ENCODE data around the gene COPB2. TPM values are rescaled to one million over a fixed set of nuclear protein-coding genes. Genes with fewer than 3 reads are reported as not detected.

COPB2 gene
- total RNA-seq, 4 donors from 2014 or later = 106 to 202 (median 137) TPM

DNA sequence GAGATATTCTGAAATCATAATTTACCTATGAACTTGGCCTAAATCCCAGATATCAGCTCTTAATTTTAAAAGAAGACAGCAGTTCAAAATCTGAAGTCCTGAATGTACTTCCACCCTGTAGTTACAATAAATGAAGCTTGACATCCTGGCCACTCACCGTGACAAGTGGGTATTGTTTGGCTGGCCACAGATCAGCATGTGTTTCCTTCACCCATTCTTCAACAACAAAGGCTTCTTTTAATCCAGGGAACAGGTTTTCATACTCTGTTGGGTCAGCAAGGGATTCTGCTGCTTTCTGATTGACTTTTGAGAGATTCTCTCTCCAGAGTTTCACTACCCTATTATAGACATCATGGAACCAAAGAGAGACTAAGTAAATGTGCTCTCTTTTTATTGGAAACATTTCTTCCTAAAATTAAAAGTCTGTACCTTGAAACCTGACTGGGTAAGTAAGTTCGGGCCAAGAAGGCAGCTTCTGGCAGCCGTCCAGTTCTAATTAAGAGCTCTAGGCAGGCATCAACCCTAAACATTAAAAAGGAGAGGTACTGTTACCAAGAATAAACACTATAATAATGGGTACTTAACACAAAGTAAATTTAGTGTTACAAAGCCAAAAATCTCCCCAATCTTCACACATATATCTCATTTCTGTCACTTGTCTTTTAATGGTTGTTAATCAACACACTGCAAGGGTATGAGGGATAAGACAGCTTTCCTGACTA, 30.4 kb downstream of the COPB2 start:
- H3K36me3 ChIP-seq = peaks cover 61 to 87% of the 10 kb centered on the region in 2 donors

DNA sequence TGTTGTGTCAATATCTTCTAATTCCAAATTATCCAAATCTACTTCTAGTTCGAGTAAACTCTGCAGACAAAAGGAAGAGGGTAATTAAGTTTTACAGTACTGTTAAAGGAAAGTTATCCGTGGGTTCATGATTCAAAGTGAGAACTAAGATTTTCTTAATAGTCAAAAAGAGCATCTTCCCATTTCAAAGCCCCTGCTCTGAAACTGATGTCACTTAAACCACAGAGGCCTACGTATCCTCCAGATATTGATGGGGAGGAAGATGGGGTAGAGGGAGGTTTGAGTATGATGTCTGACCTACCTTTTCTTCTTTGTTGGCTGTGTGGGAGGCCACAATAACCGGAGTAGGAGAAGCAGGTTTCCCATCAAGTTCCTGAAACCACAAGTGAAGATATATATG, 31.5 kb downstream of the COPB2 start:
- no peak for DNase-seq
- H3K4me3 ChIP-seq (replicated peaks in 1 of 3) = no peak overlapping the region

More for the DNA sequence above, 30.4 kb downstream of the COPB2 start:
- peaks cover 12% of the 10 kb centered on the region in 2 donors for H3K4me1 ChIP-seq
- intact Hi-C loops (cut with DNase I) = no loop called here
- H3K9me3 ChIP-seq = no peaks in the 10 kb centered on the region
- H3K27ac ChIP-seq = peak overlapping the region in 2 of 3 donors; percentile 0 to 70
- H3K27me3 ChIP-seq = no peaks in the 10 kb centered on the region
- no peak overlapping the region for H3K4me3 ChIP-seq (replicated peaks in 1 of 3)
- no peak for TF ChIP-seq POLR2A (IDR thresholded peaks at IDR 0.05)
- TF ChIP-seq, protein P1, sequence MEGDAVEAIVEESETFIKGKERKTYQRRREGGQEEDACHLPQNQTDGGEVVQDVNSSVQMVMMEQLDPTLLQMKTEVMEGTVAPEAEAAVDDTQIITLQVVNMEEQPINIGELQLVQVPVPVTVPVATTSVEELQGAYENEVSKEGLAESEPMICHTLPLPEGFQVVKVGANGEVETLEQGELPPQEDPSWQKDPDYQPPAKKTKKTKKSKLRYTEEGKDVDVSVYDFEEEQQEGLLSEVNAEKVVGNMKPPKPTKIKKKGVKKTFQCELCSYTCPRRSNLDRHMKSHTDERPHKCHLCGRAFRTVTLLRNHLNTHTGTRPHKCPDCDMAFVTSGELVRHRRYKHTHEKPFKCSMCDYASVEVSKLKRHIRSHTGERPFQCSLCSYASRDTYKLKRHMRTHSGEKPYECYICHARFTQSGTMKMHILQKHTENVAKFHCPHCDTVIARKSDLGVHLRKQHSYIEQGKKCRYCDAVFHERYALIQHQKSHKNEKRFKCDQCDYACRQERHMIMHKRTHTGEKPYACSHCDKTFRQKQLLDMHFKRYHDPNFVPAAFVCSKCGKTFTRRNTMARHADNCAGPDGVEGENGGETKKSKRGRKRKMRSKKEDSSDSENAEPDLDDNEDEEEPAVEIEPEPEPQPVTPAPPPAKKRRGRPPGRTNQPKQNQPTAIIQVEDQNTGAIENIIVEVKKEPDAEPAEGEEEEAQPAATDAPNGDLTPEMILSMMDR (IDR thresholded peaks at IDR 0.05) = no peak
- peak; percentile 48 to 55 for DNase-seq
- WGBS, 2 donors = 36 to 49% methylated on average over 3 of the region's 3 CpGs

DNA sequence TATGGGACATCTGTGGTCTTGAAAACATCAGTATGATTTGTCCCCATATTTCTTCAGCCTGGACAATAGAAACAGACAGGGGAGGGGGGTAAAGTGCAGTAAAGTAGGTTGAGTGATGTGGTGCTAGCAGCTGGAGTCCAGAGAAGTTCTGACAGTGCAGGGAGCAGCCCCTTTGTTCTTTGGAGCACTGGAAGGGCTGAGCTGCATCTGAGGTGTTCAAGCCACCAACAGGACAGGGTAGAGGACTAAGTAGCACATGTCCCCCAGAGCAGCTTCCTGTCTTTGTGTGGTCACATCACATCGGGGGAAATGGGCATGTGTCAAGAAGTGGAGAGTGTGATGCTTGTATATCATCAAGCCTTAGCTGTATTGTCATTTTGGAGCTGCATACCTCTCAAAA, 33.6 kb downstream of the COPB2 start:
- intact Hi-C loops (cut with DNase I) = no loop called here
- Histone ChIP-seq H3K4me3 (replicated peaks in 1 of 3) (no peak overlapping the region), H3K4me1 (peaks cover 12% of the 10 kb centered on the region in 2 donors), H3K9me3 (no peaks in the 10 kb centered on the region), H3K36me3 (peaks cover 47 to 81% of the 10 kb centered on the region in 2 donors), H3K27me3 (no peaks in the 10 kb centered on the region), H3K27ac (no peak overlapping the region)
- no peak for TF ChIP-seq POLR2A (IDR thresholded peaks at IDR 0.05)
- TF ChIP-seq, protein P1 (IDR thresholded peaks at IDR 0.05) = no peak
- WGBS, 2 donors = 50 to 53% methylated on average over 1 of the region's 1 CpG
- no peak for DNase-seq

More for the DNA sequence above, 31.5 kb downstream of the COPB2 start:
- no peak for TF ChIP-seq POLR2A (IDR thresholded peaks at IDR 0.05)
- peaks cover 12% of the 10 kb centered on the region in 2 donors for H3K4me1 ChIP-seq
- intact Hi-C loops (cut with DNase I) = no loop called here
- H3K9me3 ChIP-seq = no peaks in the 10 kb centered on the region
- no peaks in the 10 kb centered on the region for H3K27me3 ChIP-seq
- H3K36me3 ChIP-seq = peaks cover 50 to 84% of the 10 kb centered on the region in 2 donors
- peak overlapping the region in 1 of 3 donors; percentile 3 for H3K27ac ChIP-seq
- 91 to 95% methylated on average over 4 of the region's 4 CpGs for WGBS, 2 donors

DNA sequence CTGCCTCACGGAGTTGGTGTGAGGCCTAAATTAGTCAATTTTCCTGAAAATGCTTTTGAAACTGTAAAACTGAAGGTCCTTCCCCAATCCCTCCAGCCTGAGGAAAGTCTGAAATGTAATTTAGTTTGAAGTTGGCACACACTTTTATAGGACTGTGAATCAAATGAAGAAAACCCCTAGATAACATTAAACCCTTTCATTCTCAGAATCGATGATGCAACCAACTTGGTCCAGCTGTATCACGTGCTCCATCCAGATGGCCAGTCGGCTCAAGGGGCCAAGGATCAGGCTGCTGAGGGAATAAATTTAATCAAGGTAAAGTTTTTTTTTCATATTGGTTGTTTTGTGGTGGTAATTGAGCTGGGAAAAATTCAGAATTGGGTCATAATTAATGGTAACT, 34.0 kb downstream of the COPB2 start:
- no peaks in the 10 kb centered on the region for H3K27me3 ChIP-seq
- H3K27ac ChIP-seq = no peak overlapping the region
- H3K4me3 ChIP-seq (replicated peaks in 1 of 3) = no peak overlapping the region
- no peak for DNase-seq
- H3K9me3 ChIP-seq = no peaks in the 10 kb centered on the region
- TF ChIP-seq, protein P1 (IDR thresholded peaks at IDR 0.05) = no peak
- no peak for TF ChIP-seq POLR2A (IDR thresholded peaks at IDR 0.05)
- peaks cover 47 to 78% of the 10 kb centered on the region in 2 donors for H3K36me3 ChIP-seq
- 83 to 84% methylated on average over 4 of the region's 4 CpGs for WGBS, 2 donors
- peaks cover 12% of the 10 kb centered on the region in 2 donors for H3K4me1 ChIP-seq
- intact Hi-C loops (cut with DNase I) = no loop called here

DNA sequence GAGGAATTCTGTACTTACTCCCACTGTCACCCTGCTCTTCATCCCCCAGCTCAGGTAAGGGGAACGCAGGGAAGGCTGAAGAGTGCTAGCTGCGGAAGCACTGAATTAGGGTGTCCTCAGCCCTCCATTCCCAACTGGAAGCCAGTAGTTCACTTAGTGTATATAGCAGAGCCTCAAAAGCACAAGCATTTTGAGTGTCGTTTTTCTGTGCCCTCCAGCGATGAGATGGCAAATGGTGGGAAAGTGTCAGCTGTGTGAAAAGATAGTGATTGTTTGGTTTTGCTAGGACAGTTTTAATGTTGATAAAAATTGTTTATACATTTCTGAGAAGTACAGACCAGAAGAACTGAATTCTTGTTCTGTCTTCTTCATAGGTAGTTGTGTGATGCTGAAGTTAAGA, 34.8 kb downstream of the COPB2 start:
- Histone ChIP-seq H3K4me3 (replicated peaks in 1 of 3) (no peak overlapping the region), H3K27ac (no peak overlapping the region), H3K36me3 (peaks cover 46 to 76% of the 10 kb centered on the region in 2 donors), H3K4me1 (peaks cover 11% of the 10 kb centered on the region in 2 donors), H3K27me3 (no peaks in the 10 kb centered on the region), H3K9me3 (no peaks in the 10 kb centered on the region)
- DNase-seq = no peak
- intact Hi-C loops (cut with DNase I) = no loop called here
- TF ChIP-seq, protein P1 (IDR thresholded peaks at IDR 0.05) = no peak
- TF ChIP-seq POLR2A (IDR thresholded peaks at IDR 0.05) = no peak
- 97 to 99% methylated on average over 4 of the region's 4 CpGs for WGBS, 2 donors

Measured in thyroid gland (tissue), 4 donors.